ENCODE measurements around the gene ZNF195.

DNA sequence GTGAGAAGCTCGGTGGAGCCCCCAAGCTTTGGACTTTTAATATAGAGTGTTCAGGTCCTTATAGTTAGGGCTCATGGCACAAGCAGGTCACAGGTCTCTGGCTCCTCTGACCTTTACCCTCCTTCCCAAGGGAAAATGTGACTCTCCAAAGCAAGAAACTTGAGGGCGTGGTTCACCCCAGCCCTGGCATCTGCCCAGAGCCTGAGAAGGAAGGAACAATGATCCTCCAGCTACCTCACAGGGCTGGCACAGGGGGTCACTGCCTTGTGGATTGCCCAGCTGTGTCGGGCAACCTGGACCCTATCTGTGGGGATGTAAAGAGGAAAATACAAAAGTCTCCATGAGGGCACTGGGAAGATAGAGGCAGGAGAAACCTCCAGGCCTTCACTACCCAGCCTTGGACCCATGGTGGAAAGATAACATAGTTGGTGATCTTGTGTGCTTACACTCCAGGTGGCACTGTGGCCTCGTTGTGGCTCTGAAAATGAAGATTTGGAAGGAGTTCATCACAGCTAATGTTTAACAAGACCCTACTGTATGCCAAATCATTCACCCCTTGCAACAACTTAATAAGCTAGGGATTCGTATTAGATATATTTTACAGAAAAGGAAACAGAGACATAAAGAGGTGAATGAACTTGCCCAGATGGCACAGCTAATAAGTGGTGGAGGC is 3.8 kb upstream of the ZNF195 start:
- TF ChIP-seq YY1 (IDR thresholded peaks at IDR 0.05; ENCODE audit: insufficient read depth, insufficient read length) (no peak), SUZ12 (IDR thresholded peaks at IDR 0.05; ENCODE audit: extremely low read depth, insufficient read depth, insufficient read length) (no peak)
